ENCODE measurements around the gene MREG.

- TF ChIP-seq, protein P1, sequence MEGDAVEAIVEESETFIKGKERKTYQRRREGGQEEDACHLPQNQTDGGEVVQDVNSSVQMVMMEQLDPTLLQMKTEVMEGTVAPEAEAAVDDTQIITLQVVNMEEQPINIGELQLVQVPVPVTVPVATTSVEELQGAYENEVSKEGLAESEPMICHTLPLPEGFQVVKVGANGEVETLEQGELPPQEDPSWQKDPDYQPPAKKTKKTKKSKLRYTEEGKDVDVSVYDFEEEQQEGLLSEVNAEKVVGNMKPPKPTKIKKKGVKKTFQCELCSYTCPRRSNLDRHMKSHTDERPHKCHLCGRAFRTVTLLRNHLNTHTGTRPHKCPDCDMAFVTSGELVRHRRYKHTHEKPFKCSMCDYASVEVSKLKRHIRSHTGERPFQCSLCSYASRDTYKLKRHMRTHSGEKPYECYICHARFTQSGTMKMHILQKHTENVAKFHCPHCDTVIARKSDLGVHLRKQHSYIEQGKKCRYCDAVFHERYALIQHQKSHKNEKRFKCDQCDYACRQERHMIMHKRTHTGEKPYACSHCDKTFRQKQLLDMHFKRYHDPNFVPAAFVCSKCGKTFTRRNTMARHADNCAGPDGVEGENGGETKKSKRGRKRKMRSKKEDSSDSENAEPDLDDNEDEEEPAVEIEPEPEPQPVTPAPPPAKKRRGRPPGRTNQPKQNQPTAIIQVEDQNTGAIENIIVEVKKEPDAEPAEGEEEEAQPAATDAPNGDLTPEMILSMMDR (IDR thresholded peaks at IDR 0.05; ENCODE audit: low read length), result no peak
- no peak for TF ChIP-seq EZH2 (IDR thresholded peaks at IDR 0.05; ENCODE audit: borderline replicate concordance, low read length)
Measured at GRCh38 chr2:216030216-216030615, 16.9 kb upstream of the MREG start.
